HEK293 (cell line): ENCODE data around the gene UPP2.

Experiments used
- CTCF ChIA-PET: fragments of 350-600 bp; formaldehyde crosslinking; extraction: SDS; loops from one replicate; lab custom pipeline; 2021; ENCODE audit warnings: antibody characterized with exemption; lab: Yijun Ruan, JAX
- POLR2A ChIA-PET: fragments of 300-600 bp; formaldehyde crosslinking; extraction: SDS; loops from one replicate; lab custom pipeline; 2020; ENCODE audit warnings: antibody characterized with exemption, inconsistent platforms; lab: Yijun Ruan, JAX
- H3K27ac ChIP-seq: fragments of 200-500 bp; sonication (Bioruptor generic); 2 replicates; pipeline ENCODE4 v1.5.1; 2014; ENCODE audit warnings: low read depth, low read length, control low read depth, inconsistent platforms; ENCODE audit errors: extremely low read depth
- H3K36me3 ChIP-seq, 2 experiments: fragments of 200-500 bp in 1 of 2; sonication (Bioruptor generic) in 1 of 2; 1 replicate in 1 of 2; 2 replicates in 1 of 2; pipeline ENCODE4 v1.5.1; 2014 to 2017; ENCODE audit warnings: inconsistent platforms in 2 of 2, low read length in 2 of 2; ENCODE audit not compliant: control insufficient read depth in 2 of 2, insufficient read depth in 1 of 2
- H3K4me1 ChIP-seq: fragments of 200-500 bp; sonication (Bioruptor generic); 2 replicates; pipeline ENCODE4 v1.5.1; 2014; ENCODE audit warnings: mild to moderate bottlenecking, low read length, inconsistent platforms; ENCODE audit not compliant: control insufficient read depth, insufficient read depth
- H3K4me3 ChIP-seq: 2 replicates; pipeline ENCODE4 v1.5.1; 2011; ENCODE audit warnings: low read depth, mild to moderate bottlenecking, control low read depth, low read length, moderate library complexity
- H3K9me3 ChIP-seq: fragments of 200-500 bp; sonication (Bioruptor generic); 2 replicates; pipeline ENCODE4 v1.5.1; 2014; ENCODE audit warnings: low read depth, low read length, inconsistent platforms; ENCODE audit not compliant: control insufficient read depth, insufficient read depth
- KLF8 ChIP-seq: fragments of 450-650 bp; formaldehyde crosslinking; IDR thresholded peaks from 2 replicates; pipeline ENCODE4 v1.5.1; 2016; ENCODE audit warnings: missing biosample characterization, missing genetic modification characterization
- SCRT1 ChIP-seq: fragments of 450-650 bp; formaldehyde crosslinking; IDR thresholded peaks from 2 replicates; pipeline ENCODE4 v1.5.1; 2016; ENCODE audit warnings: missing biosample characterization, missing genetic modification characterization, borderline replicate concordance
- ZBTB1 ChIP-seq: fragments of 450-650 bp; formaldehyde crosslinking; IDR thresholded peaks from 2 replicates; pipeline ENCODE4 v1.5.1; 2016; ENCODE audit warnings: missing biosample characterization, missing genetic modification characterization
- ZNF202 ChIP-seq: fragments of 450-650 bp; formaldehyde crosslinking; IDR thresholded peaks from 2 replicates; pipeline ENCODE4 v1.5.1; 2016; ENCODE audit warnings: missing biosample characterization, missing genetic modification characterization, borderline replicate concordance
- ZNF248 ChIP-seq: fragments of 450-650 bp; formaldehyde crosslinking; IDR thresholded peaks from 2 replicates; pipeline ENCODE4 v1.5.1; 2017; ENCODE audit warnings: missing biosample characterization, missing genetic modification characterization
- ZNF311 ChIP-seq: fragments of 450-650 bp; formaldehyde crosslinking; IDR thresholded peaks from 2 replicates; pipeline ENCODE4 v1.5.1; 2017; ENCODE audit warnings: missing biosample characterization, missing genetic modification characterization, borderline replicate concordance
- ZNF391 ChIP-seq: fragments of 450-650 bp; formaldehyde crosslinking; IDR thresholded peaks from 2 replicates; pipeline ENCODE4 v1.5.1; 2016; ENCODE audit warnings: low read depth, missing biosample characterization, missing genetic modification characterization, borderline replicate concordance
- ZNF423 ChIP-seq: fragments of 450-650 bp; formaldehyde crosslinking; IDR thresholded peaks from 2 replicates; pipeline ENCODE4 v1.5.1; 2016; ENCODE audit warnings: missing biosample characterization, missing genetic modification characterization
- ZNF48 ChIP-seq: fragments of 450-650 bp; formaldehyde crosslinking; IDR thresholded peaks from 2 replicates; pipeline ENCODE4 v1.5.1; 2016; ENCODE audit warnings: missing biosample characterization, missing genetic modification characterization
- ZNF514 ChIP-seq: fragments of 450-650 bp; formaldehyde crosslinking; IDR thresholded peaks from 2 replicates; pipeline ENCODE4 v1.5.1; 2016; ENCODE audit warnings: missing biosample characterization, missing genetic modification characterization
- ZNF549 ChIP-seq: fragments of 450-650 bp; IDR thresholded peaks from 2 replicates; pipeline ENCODE4 v1.5.1; 2018; ENCODE audit warnings: missing biosample characterization, missing genetic modification characterization, mild to moderate bottlenecking, inconsistent platforms, moderate library complexity
- ZNF677 ChIP-seq: fragments of 450-650 bp; IDR thresholded peaks from 2 replicates; pipeline ENCODE4 v1.5.0; 2018; ENCODE audit warnings: missing biosample characterization, mild to moderate bottlenecking, missing genetic modification characterization, moderate library complexity
- ZNF843 ChIP-seq: fragments of 450-650 bp; formaldehyde crosslinking; IDR thresholded peaks from 2 replicates; pipeline ENCODE4 v1.5.1; 2016; ENCODE audit warnings: missing biosample characterization, missing genetic modification characterization
- ZSCAN23 ChIP-seq: fragments of 450-650 bp; formaldehyde crosslinking; IDR thresholded peaks from 2 replicates; pipeline ENCODE4 v1.5.1; 2016; ENCODE audit warnings: missing biosample characterization, missing genetic modification characterization
- TF ChIP-seq, protein P1 (sequence below): fragments of 450-650 bp; formaldehyde crosslinking; IDR thresholded peaks from 2 replicates; pipeline ENCODE4 v1.5.1; 2016; ENCODE audit warnings: missing biosample characterization, missing genetic modification characterization, borderline replicate concordance
- TF ChIP-seq, protein P2 (sequence below): fragments of 450-650 bp; formaldehyde crosslinking; IDR thresholded peaks from 2 replicates; pipeline ENCODE4 v1.5.1; 2016; ENCODE audit warnings: missing biosample characterization, missing genetic modification characterization
- TF ChIP-seq, protein P3 (sequence below): fragments of 450-650 bp; formaldehyde crosslinking; IDR thresholded peaks from 2 replicates; pipeline ENCODE4 v1.5.1; 2016; ENCODE audit warnings: missing biosample characterization, missing genetic modification characterization
- TF ChIP-seq, protein P4 (sequence below): fragments of 450-650 bp; formaldehyde crosslinking; IDR thresholded peaks from 2 replicates; pipeline ENCODE4 v1.5.1; 2016; ENCODE audit warnings: missing biosample characterization, missing genetic modification characterization
- TF ChIP-seq, protein P5 (sequence below): fragments of 450-650 bp; formaldehyde crosslinking; conservative IDR thresholded peaks from 2 replicates; pipeline ENCODE4 v1.5.1; 2016; ENCODE audit warnings: low read depth, missing biosample characterization, missing genetic modification characterization

Gene UPP2

DNA sequence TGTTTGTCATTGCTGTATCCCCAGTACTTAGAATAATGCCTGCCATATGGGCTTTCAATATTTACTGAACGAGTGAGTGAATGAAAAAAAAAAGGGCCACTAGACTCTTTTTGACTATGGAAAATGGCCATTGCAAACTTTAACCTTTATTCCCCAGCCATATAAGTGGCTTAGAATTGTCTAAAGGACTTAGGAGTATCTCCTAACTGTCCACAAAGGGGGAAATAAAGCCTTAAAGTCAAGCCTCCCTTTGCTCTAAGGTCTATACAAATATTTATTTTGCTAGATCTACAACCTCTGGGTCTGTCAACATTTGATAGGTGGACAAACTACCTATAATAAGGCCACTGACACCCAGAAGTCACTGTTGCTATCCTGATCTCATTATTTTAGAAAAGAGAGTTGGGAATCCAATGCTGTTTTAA, 25.7 kb downstream of the UPP2 start (continued):
- TF ChIP-seq, protein P1, sequence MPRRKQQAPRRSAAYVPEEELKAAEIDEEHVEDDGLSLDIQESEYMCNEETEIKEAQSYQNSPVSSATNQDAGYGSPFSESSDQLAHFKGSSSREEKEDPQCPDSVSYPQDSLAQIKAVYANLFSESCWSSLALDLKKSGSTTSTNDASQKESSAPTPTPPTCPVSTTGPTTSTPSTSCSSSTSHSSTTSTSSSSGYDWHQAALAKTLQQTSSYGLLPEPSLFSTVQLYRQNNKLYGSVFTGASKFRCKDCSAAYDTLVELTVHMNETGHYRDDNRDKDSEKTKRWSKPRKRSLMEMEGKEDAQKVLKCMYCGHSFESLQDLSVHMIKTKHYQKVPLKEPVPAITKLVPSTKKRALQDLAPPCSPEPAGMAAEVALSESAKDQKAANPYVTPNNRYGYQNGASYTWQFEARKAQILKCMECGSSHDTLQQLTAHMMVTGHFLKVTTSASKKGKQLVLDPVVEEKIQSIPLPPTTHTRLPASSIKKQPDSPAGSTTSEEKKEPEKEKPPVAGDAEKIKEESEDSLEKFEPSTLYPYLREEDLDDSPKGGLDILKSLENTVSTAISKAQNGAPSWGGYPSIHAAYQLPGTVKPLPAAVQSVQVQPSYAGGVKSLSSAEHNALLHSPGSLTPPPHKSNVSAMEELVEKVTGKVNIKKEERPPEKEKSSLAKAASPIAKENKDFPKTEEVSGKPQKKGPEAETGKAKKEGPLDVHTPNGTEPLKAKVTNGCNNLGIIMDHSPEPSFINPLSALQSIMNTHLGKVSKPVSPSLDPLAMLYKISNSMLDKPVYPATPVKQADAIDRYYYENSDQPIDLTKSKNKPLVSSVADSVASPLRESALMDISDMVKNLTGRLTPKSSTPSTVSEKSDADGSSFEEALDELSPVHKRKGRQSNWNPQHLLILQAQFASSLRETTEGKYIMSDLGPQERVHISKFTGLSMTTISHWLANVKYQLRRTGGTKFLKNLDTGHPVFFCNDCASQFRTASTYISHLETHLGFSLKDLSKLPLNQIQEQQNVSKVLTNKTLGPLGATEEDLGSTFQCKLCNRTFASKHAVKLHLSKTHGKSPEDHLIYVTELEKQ (tag by site-specific recombination), result no peak
- TF ChIP-seq, protein P2, sequence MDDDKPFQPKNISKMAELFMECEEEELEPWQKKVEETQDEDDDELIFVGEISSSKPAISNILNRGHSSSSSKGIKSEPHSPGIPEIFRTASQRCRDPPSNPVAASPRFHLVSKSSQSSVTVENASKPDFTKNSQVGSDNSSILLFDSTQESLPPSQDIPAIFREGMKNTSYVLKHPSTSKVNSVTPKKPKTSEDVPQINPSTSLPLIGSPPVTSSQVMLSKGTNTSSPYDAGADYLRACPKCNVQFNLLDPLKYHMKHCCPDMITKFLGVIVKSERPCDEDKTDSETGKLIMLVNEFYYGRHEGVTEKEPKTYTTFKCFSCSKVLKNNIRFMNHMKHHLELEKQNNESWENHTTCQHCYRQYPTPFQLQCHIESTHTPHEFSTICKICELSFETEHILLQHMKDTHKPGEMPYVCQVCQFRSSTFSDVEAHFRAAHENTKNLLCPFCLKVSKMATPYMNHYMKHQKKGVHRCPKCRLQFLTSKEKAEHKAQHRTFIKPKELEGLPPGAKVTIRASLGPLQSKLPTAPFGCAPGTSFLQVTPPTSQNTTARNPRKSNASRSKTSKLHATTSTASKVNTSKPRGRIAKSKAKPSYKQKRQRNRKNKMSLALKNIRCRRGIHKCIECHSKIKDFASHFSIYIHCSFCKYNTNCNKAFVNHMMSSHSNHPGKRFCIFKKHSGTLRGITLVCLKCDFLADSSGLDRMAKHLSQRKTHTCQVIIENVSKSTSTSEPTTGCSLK (tag by site-specific recombination), result no peak
- TF ChIP-seq, protein P3, sequence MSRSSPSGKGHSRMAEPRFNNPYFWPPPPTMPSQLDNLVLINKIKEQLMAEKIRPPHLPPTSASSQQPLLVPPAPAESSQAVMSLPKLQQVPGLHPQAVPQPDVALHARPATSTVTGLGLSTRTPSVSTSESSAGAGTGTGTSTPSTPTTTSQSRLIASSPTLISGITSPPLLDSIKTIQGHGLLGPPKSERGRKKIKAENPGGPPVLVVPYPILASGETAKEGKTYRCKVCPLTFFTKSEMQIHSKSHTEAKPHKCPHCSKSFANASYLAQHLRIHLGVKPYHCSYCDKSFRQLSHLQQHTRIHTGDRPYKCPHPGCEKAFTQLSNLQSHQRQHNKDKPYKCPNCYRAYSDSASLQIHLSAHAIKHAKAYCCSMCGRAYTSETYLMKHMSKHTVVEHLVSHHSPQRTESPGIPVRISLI, result no peak
- TF ChIP-seq ZSCAN23 (no peak), ZNF311 (tag by site-specific recombination) (no peak)

DNA sequence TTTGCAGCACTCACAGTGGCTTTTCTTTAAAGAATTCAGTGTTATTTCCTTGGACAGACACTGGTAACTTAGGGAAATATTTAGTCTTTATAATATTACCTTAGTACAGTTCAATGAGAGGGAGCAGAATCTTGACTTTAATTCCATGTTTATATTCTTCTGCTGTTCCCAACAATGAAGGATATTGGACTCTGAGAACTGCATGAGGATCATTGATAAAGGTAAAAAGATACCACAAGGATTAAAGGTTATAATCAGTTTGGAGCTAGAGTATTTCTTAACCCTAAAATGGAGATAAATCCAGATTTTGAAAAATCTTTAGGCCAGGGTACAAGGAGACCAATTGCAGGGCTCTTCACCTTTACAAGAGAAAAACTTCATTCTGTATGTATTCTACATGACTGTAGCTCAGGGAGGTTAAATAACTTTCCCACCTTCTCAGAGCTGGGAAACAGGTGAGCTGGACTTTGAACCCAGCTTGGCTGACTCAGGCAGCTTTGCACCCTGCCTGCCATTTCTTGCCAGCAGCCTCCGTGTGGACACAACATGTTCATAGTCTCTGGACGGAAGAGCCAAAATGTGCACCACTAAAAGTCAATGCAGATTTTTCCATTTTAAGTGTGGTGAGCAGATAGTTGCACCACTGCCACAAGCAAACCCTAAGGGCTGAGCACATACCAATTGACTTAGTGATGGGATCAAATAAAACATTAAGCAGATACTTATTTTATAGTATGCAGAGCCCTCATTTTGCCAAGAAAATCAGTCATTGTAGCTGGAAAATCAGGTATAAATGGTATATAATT, 26.7 kb downstream of the UPP2 start:
- Histone ChIP-seq H3K4me1 (no peaks in the 10 kb centered on the region), H3K27ac (no peak overlapping the region), H3K36me3 (no peaks in the 10 kb centered on the region), H3K4me3 (no peak overlapping the region), H3K9me3 (no peaks in the 10 kb centered on the region)
- ChIA-PET POLR2A (no interaction called here), CTCF (interaction anchor here (0.6 kb wide), 1 partner anchor 9 kb away, joined by 3 read pairs; no protein-coding TSS in a partner anchor)
- TF ChIP-seq, protein P3, result no peak
- no peak for TF ChIP-seq ZBTB1 (tag by site-specific recombination)
- TF ChIP-seq ZNF549 (tag by site-specific recombination), result no peak
- no peak for TF ChIP-seq ZNF391 (tag by site-specific recombination)
- TF ChIP-seq KLF8 (tag by site-specific recombination), result no peak
- no peak for TF ChIP-seq SCRT1 (tag by site-specific recombination)
- no peak for TF ChIP-seq ZNF202 (tag by site-specific recombination)
- no peak for TF ChIP-seq ZNF677 (tag by site-specific recombination)
- TF ChIP-seq ZNF423 (tag by site-specific recombination), result no peak
- no peak for TF ChIP-seq ZNF514 (tag by site-specific recombination)
- no peak for TF ChIP-seq ZNF248 (tag by site-specific recombination)
- TF ChIP-seq, protein P4, sequence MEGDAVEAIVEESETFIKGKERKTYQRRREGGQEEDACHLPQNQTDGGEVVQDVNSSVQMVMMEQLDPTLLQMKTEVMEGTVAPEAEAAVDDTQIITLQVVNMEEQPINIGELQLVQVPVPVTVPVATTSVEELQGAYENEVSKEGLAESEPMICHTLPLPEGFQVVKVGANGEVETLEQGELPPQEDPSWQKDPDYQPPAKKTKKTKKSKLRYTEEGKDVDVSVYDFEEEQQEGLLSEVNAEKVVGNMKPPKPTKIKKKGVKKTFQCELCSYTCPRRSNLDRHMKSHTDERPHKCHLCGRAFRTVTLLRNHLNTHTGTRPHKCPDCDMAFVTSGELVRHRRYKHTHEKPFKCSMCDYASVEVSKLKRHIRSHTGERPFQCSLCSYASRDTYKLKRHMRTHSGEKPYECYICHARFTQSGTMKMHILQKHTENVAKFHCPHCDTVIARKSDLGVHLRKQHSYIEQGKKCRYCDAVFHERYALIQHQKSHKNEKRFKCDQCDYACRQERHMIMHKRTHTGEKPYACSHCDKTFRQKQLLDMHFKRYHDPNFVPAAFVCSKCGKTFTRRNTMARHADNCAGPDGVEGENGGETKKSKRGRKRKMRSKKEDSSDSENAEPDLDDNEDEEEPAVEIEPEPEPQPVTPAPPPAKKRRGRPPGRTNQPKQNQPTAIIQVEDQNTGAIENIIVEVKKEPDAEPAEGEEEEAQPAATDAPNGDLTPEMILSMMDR, result no peak
- TF ChIP-seq ZNF48 (tag by site-specific recombination), result no peak
- TF ChIP-seq, protein P5, sequence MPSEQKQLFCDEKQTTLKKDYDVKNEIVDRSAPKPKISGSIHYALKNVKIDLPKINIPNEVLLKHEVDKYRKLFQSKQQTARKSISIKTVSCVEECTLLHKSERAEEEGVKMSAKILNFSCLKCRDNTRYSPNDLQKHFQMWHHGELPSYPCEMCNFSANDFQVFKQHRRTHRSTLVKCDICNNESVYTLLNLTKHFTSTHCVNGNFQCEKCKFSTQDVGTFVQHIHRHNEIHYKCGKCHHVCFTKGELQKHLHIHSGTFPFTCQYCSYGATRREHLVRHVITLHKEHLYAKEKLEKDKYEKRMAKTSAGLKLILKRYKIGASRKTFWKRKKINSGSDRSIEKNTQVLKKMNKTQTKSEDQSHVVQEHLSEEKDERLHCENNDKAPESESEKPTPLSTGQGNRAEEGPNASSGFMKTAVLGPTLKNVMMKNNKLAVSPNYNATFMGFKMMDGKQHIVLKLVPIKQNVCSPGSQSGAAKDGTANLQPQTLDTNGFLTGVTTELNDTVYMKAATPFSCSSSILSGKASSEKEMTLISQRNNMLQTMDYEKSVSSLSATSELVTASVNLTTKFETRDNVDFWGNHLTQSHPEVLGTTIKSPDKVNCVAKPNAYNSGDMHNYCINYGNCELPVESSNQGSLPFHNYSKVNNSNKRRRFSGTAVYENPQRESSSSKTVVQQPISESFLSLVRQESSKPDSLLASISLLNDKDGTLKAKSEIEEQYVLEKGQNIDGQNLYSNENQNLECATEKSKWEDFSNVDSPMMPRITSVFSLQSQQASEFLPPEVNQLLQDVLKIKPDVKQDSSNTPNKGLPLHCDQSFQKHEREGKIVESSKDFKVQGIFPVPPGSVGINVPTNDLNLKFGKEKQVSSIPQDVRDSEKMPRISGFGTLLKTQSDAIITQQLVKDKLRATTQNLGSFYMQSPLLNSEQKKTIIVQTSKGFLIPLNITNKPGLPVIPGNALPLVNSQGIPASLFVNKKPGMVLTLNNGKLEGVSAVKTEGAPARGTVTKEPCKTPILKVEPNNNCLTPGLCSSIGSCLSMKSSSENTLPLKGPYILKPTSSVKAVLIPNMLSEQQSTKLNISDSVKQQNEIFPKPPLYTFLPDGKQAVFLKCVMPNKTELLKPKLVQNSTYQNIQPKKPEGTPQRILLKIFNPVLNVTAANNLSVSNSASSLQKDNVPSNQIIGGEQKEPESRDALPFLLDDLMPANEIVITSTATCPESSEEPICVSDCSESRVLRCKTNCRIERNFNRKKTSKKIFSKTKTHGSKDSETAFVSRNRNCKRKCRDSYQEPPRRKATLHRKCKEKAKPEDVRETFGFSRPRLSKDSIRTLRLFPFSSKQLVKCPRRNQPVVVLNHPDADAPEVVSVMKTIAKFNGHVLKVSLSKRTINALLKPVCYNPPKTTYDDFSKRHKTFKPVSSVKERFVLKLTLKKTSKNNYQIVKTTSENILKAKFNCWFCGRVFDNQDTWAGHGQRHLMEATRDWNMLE (tag by site-specific recombination), result no peak
- no peak for TF ChIP-seq ZNF843 (tag by site-specific recombination)
